K562 (cell line): ENCODE data around the gene REC8. TPM values are rescaled to one million over a fixed set of nuclear protein-coding genes. Genes with fewer than 3 reads are reported as not detected.

Experiments
- ARID3B ChIP-seq: fragments of 250-450 bp; sonication (Bioruptor Pico); IDR thresholded peaks from 2 replicates; pipeline ENCODE4 v1.4.0; 2020; ENCODE audit warnings: borderline replicate concordance
- COPS2 ChIP-seq: fragments of 450-650 bp; conservative IDR thresholded peaks from 2 replicates; pipeline ENCODE4 v1.6.1; 2016; ENCODE audit warnings: mild to moderate bottlenecking, moderate library complexity
- FOSL1 ChIP-seq: fragments of 200-800 bp; sonication (Bioruptor generic); conservative IDR thresholded peaks from 2 replicates; pipeline ENCODE4 v1.6.1; 2016; ENCODE audit warnings: missing genetic modification characterization, missing compliant biosample characterization
- FOXA1 ChIP-seq: fragments of 450-650 bp; IDR thresholded peaks from 2 replicates; pipeline ENCODE4 v1.6.1; 2016; ENCODE audit warnings: mild to moderate bottlenecking, borderline replicate concordance
- HDAC3 ChIP-seq: fragments of 450-650 bp; IDR thresholded peaks from 2 replicates; pipeline ENCODE4 v1.6.1; 2018; ENCODE audit warnings: borderline replicate concordance, mild to moderate bottlenecking, moderate library complexity; ENCODE audit not compliant: partially characterized antibody
- MECOM ChIP-seq: fragments of 250-450 bp; sonication (Bioruptor Pico); IDR thresholded peaks from 2 replicates; pipeline ENCODE4 v1.8.0; 2022; ENCODE audit warnings: inconsistent platforms
- RBM25 ChIP-seq: fragments of 200-400 bp; formaldehyde crosslinking; IDR thresholded peaks from 2 replicates; pipeline ENCODE4 v1.6.1; 2018; ENCODE audit warnings: low read length, low read depth, moderate library complexity; ENCODE audit not compliant: severe bottlenecking
- SMARCA4 ChIP-seq: fragments of 450-650 bp; IDR thresholded peaks from 2 replicates; pipeline ENCODE4 v1.6.1; 2016
- TARDBP ChIP-seq: fragments of 450-650 bp; IDR thresholded peaks from 2 replicates; pipeline ENCODE4 v1.6.1; 2016
- UBTF ChIP-seq, 2 experiments: IDR thresholded peaks; 2 replicates each; pipeline ENCODE4 v1.6.1; 2012; ENCODE audit warnings: improper control_type of control experiment in 2 of 2, low read depth in 2 of 2, low read length in 2 of 2, borderline replicate concordance in 1 of 2
- WHSC1 ChIP-seq: IDR thresholded peaks from one replicate; pipeline ENCODE4 v1.6.1; 2012; ENCODE audit warnings: low read length, control low read depth, inconsistent platforms
- ZFP1 ChIP-seq: fragments of 450-650 bp; formaldehyde crosslinking; IDR thresholded peaks from 2 replicates; pipeline ENCODE4 v1.4.0; 2020; ENCODE audit warnings: mild to moderate bottlenecking, mixed read lengths
- ZNF197 ChIP-seq: fragments of 200-800 bp; sonication (Bioruptor generic); IDR thresholded peaks from 2 replicates; pipeline ENCODE4 v1.6.1; 2016; ENCODE audit warnings: low read depth, missing genetic modification characterization, missing compliant biosample characterization
- ZNF217 ChIP-seq: sonication (generic); formaldehyde crosslinking; IDR thresholded peaks from 2 replicates; pipeline ENCODE4 v1.8.0; 2022; ENCODE audit warnings: mild to moderate bottlenecking, missing genetic modification reagents
- ZNF232 ChIP-seq: sonication (generic); formaldehyde crosslinking; IDR thresholded peaks from 2 replicates; pipeline ENCODE4 v1.8.0; 2022; ENCODE audit warnings: mild to moderate bottlenecking, missing genetic modification reagents
- polyA plus RNA-seq, 8 experiments: library from polyadenylated mRNA; depleted of rRNA in 4 of 8; stranded (reverse) in 5 of 8; unstranded in 3 of 8; fragments of >200 nt; fragmentation: Nextera tagmentation in 2 of 8; fragmentation: Illumina TruSeq in 1 of 8; extraction: Ambion mirVana in 2 of 8; extraction: Trizol in 1 of 8; gene quantifications; 2 replicates each; pipeline versions ENCODE4 v1.2.1 to v1.2.3, GENCODE V29; 2011 to 2014; ENCODE audit warnings: inconsistent platforms in 1 of 8, missing spikeins in 1 of 8
- total RNA-seq, 7 experiments: library from RNA; depleted of rRNA in 6 of 7; stranded (reverse); fragments of >200 nt in 6 of 7; fragmentation: Illumina TruSeq in 2 of 7; extraction: Trizol in 2 of 7; gene quantifications; 2 replicates each; pipeline versions ENCODE4 v1.2.1 to v1.2.3, GENCODE V29; 2011 to 2021; ENCODE audit warnings: low replicate concordance in 1 of 7
- TF ChIP-seq, protein P1 (sequence below): IDR thresholded peaks from 2 replicates; pipeline ENCODE4 v1.6.1; 2011; ENCODE audit not compliant: insufficient read length; ENCODE audit errors: extremely low read depth
- TF ChIP-seq, protein P2 (sequence below): IDR thresholded peaks from 2 replicates; pipeline ENCODE4 v1.6.1; 2012; ENCODE audit warnings: low read depth, low read length, improper control_type of control experiment, borderline replicate concordance
- TF ChIP-seq, protein P3 (sequence below): fragments of 150-350 bp; conservative IDR thresholded peaks from 2 replicates; pipeline ENCODE4 v1.6.1; 2014; ENCODE audit warnings: low read length

REC8 gene
- total and polyA plus RNA-seq, 9 of the 15 experiments (the other 6 are each of a cell fraction or from before 2014, with no cell fraction given): 0.11 to 2.5 (median 0.85) TPM

DNA sequence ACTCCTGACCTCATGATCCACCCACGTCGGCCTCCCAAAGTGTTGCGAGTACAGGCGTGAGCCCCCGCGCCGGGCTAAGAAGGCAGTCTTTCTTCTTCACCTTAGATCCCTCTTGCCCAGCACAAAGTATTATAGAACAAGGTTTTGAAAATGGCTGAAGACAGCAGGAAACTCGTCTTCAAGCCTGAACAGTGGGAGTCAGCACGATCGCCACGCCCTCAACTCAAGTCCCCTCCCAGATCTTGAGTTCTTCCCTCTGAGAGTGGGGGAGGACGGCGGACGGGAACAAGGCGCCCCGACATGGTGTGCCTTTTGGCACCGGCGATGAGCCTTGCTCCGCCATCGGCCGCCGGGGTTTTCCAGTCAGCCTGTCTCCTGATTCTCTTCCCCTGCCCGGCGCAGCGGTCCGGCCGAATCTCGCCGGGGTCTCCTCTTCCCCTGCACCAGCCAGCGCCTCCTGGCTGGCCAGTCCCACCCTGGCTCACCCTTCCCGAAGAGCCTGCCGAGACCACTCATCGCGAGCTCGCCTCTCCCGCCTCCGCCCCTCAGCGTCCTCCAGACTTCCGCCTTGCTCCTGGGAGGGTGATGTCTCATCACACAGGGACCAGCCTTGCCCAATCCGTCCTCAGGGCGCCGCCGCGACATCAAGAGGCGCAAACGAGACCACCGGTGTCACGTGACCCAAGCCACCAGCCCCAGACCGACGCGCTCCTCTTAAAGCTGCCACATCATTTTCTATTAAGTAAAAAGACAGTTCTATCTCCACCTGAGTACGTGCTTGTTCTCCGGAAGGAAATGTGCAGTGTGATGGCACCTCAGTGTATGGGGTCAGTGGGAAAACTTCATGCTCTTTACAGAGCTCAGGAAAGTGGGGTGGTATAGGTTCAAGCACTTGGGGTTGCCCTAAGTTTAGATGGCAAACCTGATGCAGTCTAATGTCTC is 41.3 kb downstream of the REC8 start, which contains the start of gene CHMP4A (continued):
- no peak for TF ChIP-seq FOSL1 (tag)
- TF ChIP-seq FOXA1: no peak
- TF ChIP-seq, protein P1, sequence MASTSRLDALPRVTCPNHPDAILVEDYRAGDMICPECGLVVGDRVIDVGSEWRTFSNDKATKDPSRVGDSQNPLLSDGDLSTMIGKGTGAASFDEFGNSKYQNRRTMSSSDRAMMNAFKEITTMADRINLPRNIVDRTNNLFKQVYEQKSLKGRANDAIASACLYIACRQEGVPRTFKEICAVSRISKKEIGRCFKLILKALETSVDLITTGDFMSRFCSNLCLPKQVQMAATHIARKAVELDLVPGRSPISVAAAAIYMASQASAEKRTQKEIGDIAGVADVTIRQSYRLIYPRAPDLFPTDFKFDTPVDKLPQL: no peak
- no peak for TF ChIP-seq COPS2
- no peak for TF ChIP-seq ZNF217 (CRISPR knock-in tag)
- no peak for TF ChIP-seq RBM25
- TF ChIP-seq SMARCA4: no peak
- TF ChIP-seq ZNF232 (CRISPR knock-in tag): no peak
- TF ChIP-seq WHSC1: no peak
- TF ChIP-seq ZFP1: no peak
- TF ChIP-seq UBTF (IDR thresholded peaks at IDR 0.05; ENCODE audit: borderline replicate concordance in 1 of 2, low read depth in 2 of 2, low read length in 2 of 2): 0 out of 4 replicates have a peak, but pooled peaks of 1 of the 2 experiments have one; percentile 52
- no peak for TF ChIP-seq MECOM (CRISPR knock-in tag)
- no peak for TF ChIP-seq ZNF197 (CRISPR knock-in tag)
- TF ChIP-seq TARDBP: no peak
- no peak for TF ChIP-seq ARID3B (CRISPR knock-in tag)
- no peak for TF ChIP-seq HDAC3
- TF ChIP-seq, protein P2, sequence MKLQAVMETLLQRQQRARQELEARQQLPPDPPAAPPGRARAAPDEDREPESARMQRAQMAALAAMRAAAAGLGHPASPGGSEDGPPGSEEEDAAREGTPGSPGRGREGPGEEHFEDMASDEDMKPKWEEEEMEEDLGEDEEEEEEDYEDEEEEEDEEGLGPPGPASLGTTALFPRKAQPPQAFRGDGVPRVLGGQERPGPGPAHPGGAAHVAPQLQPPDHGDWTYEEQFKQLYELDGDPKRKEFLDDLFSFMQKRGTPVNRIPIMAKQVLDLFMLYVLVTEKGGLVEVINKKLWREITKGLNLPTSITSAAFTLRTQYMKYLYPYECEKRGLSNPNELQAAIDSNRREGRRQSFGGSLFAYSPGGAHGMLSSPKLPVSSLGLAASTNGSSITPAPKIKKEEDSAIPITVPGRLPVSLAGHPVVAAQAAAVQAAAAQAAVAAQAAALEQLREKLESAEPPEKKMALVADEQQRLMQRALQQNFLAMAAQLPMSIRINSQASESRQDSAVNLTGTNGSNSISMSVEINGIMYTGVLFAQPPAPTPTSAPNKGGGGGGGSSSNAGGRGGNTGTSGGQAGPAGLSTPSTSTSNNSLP: no peak
- TF ChIP-seq, protein P3, sequence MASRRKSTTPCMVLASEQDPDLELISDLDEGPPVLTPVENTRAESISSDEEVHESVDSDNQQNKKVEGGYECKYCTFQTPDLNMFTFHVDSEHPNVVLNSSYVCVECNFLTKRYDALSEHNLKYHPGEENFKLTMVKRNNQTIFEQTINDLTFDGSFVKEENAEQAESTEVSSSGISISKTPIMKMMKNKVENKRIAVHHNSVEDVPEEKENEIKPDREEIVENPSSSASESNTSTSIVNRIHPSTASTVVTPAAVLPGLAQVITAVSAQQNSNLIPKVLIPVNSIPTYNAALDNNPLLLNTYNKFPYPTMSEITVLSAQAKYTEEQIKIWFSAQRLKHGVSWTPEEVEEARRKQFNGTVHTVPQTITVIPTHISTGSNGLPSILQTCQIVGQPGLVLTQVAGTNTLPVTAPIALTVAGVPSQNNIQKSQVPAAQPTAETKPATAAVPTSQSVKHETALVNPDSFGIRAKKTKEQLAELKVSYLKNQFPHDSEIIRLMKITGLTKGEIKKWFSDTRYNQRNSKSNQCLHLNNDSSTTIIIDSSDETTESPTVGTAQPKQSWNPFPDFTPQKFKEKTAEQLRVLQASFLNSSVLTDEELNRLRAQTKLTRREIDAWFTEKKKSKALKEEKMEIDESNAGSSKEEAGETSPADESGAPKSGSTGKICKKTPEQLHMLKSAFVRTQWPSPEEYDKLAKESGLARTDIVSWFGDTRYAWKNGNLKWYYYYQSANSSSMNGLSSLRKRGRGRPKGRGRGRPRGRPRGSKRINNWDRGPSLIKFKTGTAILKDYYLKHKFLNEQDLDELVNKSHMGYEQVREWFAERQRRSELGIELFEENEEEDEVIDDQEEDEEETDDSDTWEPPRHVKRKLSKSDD: no peak
